Ishikawa (cell line): ENCODE data around the gene NAB1.

Experiments used
- CEBPB ChIP-seq: IDR thresholded peaks from 2 replicates; pipeline ENCODE4 v1.6.1; 2012
- CREB1 ChIP-seq: IDR thresholded peaks from 2 replicates; pipeline ENCODE4 v1.6.1; 2012; ENCODE audit warnings: low read depth
- EGR1 ChIP-seq: IDR thresholded peaks from 2 replicates; pipeline ENCODE4 v1.6.1; 2012
- EP300 ChIP-seq: IDR thresholded peaks from 2 replicates; pipeline ENCODE4 v1.6.1; 2012; ENCODE audit warnings: borderline replicate concordance
- FOXM1 ChIP-seq: IDR thresholded peaks from 2 replicates; pipeline ENCODE4 v1.6.1; 2012; ENCODE audit warnings: low read depth, borderline replicate concordance
- MAX ChIP-seq: IDR thresholded peaks from 2 replicates; pipeline ENCODE4 v1.6.1; 2012
- NFIC ChIP-seq: IDR thresholded peaks from 2 replicates; pipeline ENCODE4 v1.6.1; 2012
- RAD21 ChIP-seq: IDR thresholded peaks from 2 replicates; pipeline ENCODE4 v1.6.1; 2012; ENCODE audit warnings: low read depth
- REST ChIP-seq: IDR thresholded peaks from 2 replicates; pipeline ENCODE4 v1.6.1; 2012; ENCODE audit warnings: low read depth, mild to moderate bottlenecking
- TAF1 ChIP-seq: IDR thresholded peaks from 2 replicates; pipeline ENCODE4 v1.6.1; 2012; ENCODE audit warnings: low read depth, mild to moderate bottlenecking
- TCF12 ChIP-seq: IDR thresholded peaks from 2 replicates; pipeline ENCODE4 v1.6.1; 2012; ENCODE audit warnings: low read depth
- TEAD4 ChIP-seq: IDR thresholded peaks from 2 replicates; pipeline ENCODE4 v1.6.1; 2012
- USF1 ChIP-seq: IDR thresholded peaks from 2 replicates; pipeline ENCODE4 v1.6.1; 2012
- YY1 ChIP-seq: IDR thresholded peaks from 2 replicates; pipeline ENCODE4 v1.6.1; 2012; ENCODE audit warnings: low read depth
- ZBTB7A ChIP-seq: IDR thresholded peaks from 2 replicates; pipeline ENCODE4 v1.6.1; 2012; ENCODE audit warnings: low read depth

The NAB1 gene

GRCh38 chr2:190677255-190677654 lies 28.4 kb downstream of the NAB1 start:
- TF ChIP-seq RAD21 (no peak), CREB1 (no peak), CEBPB (no peak), TEAD4 (no peak), NFIC (no peak), ZBTB7A (no peak), MAX (no peak)

- no peak for TF ChIP-seq EGR1
- no peak for TF ChIP-seq CEBPB
- no peak for TF ChIP-seq FOXM1
- TF ChIP-seq USF1: no peak
- no peak for TF ChIP-seq RAD21
- TF ChIP-seq YY1: no peak
- TF ChIP-seq TEAD4: no peak
- no peak for TF ChIP-seq ZBTB7A
- TF ChIP-seq TCF12: no peak
- TF ChIP-seq TAF1: no peak
- TF ChIP-seq NFIC: no peak
- no peak for TF ChIP-seq REST
- TF ChIP-seq EP300: no peak
Measured at GRCh38 chr2:190678444-190679162, 29.7 kb downstream of the NAB1 start.

- no peak for TF ChIP-seq USF1
- no peak for TF ChIP-seq CREB1
- no peak for TF ChIP-seq TCF12
- TF ChIP-seq RAD21: no peak
- no peak for TF ChIP-seq CEBPB
- no peak for TF ChIP-seq EP300
- TF ChIP-seq MAX: no peak
Measured at GRCh38 chr2:190679391-190679790, 30.5 kb downstream of the NAB1 start.

GRCh38 chr2:190679813-190680591 lies 31.1 kb downstream of the NAB1 start:
- peak; percentile 68 for TF ChIP-seq RAD21
- TF ChIP-seq EP300: no peak
- peak; percentile 73 for TF ChIP-seq YY1

- TF ChIP-seq TCF12: no peak
- TF ChIP-seq CEBPB: no peak
- no peak for TF ChIP-seq ZBTB7A
- no peak for TF ChIP-seq YY1
- no peak for TF ChIP-seq EP300
- TF ChIP-seq REST: no peak
- no peak for TF ChIP-seq MAX
- TF ChIP-seq CREB1: no peak
- no peak for TF ChIP-seq TEAD4
Measured at GRCh38 chr2:190682168-190682567, 33.3 kb downstream of the NAB1 start.

- no peak for TF ChIP-seq RAD21
- no peak for TF ChIP-seq USF1
- TF ChIP-seq FOXM1: no peak
- no peak for TF ChIP-seq REST
- TF ChIP-seq YY1: no peak
- TF ChIP-seq EP300: no peak
- TF ChIP-seq CREB1: no peak
- no peak for TF ChIP-seq ZBTB7A
- TF ChIP-seq EGR1: no peak
- no peak for TF ChIP-seq TEAD4
- no peak for TF ChIP-seq CEBPB
- no peak for TF ChIP-seq TAF1
- TF ChIP-seq NFIC: no peak
- no peak for TF ChIP-seq TCF12
- TF ChIP-seq MAX: no peak
Measured at GRCh38 chr2:190683802-190684201, 34.9 kb downstream of the NAB1 start.
